H9 (cell line): ENCODE measurements around the gene TRABD2B. TPM values are rescaled to one million over a fixed set of nuclear protein-coding genes. Genes with fewer than 3 reads are reported as not detected.
A peak's percentile ranks its signal among the peaks of the same experiment; 100 is the strongest.

Experiments used
- DNase-seq: peaks from one replicate; pipeline ENCODE4 v3.0.0-alpha.2; 2017
- H2AFZ ChIP-seq: one replicate; pipeline ENCODE4 v1.6.1; 2013; ENCODE audit warnings: mild to moderate bottlenecking, low read length, control low read depth, moderate library complexity
- H2AK5ac ChIP-seq: 2 replicates; pipeline ENCODE4 v1.6.1; 2013; ENCODE audit warnings: low read length, control low read depth, mixed read lengths; ENCODE audit not compliant: insufficient read length
- H2BK120ac ChIP-seq: one replicate; pipeline ENCODE4 v1.6.1; 2013; ENCODE audit warnings: low read depth, mild to moderate bottlenecking, low read length, control low read depth, inconsistent platforms; ENCODE audit not compliant: poor library complexity, severe bottlenecking
- H2BK12ac ChIP-seq: 2 replicates; pipeline ENCODE4 v1.6.1; 2013; ENCODE audit warnings: low read length, control low read depth, mixed read lengths, low read depth; ENCODE audit not compliant: insufficient read length
- H2BK15ac ChIP-seq: 2 replicates; pipeline ENCODE4 v1.6.1; 2013; ENCODE audit warnings: low read depth, low read length, control low read depth
- H2BK20ac ChIP-seq: one replicate; pipeline ENCODE4 v1.6.1; 2013; ENCODE audit warnings: low read depth, mild to moderate bottlenecking, low read length, control low read depth, inconsistent platforms; ENCODE audit not compliant: poor library complexity, severe bottlenecking
- H2BK5ac ChIP-seq: 2 replicates; pipeline ENCODE4 v1.6.1; 2013; ENCODE audit warnings: low read length, control low read depth, mixed read lengths; ENCODE audit not compliant: insufficient read length
- H3K14ac ChIP-seq: 2 replicates; pipeline ENCODE4 v1.6.1; 2013; ENCODE audit warnings: low read length, control low read depth; ENCODE audit not compliant: insufficient read depth
- H3K18ac ChIP-seq: 2 replicates; pipeline ENCODE4 v1.6.1; 2013; ENCODE audit warnings: low read depth, mild to moderate bottlenecking, mixed read lengths, low read length, control low read depth; ENCODE audit not compliant: insufficient read length
- H3K23ac ChIP-seq: 2 replicates; pipeline ENCODE4 v1.6.1; 2013; ENCODE audit warnings: low read length, control low read depth, mixed read lengths, low read depth; ENCODE audit not compliant: insufficient read length
- H3K23me2 ChIP-seq: 2 replicates; pipeline ENCODE4 v1.6.1; 2013; ENCODE audit warnings: low read depth, mild to moderate bottlenecking, mixed read lengths, low read length, control low read depth; ENCODE audit not compliant: insufficient read length, poor library complexity, severe bottlenecking
- H3K27ac ChIP-seq: 2 replicates; pipeline ENCODE4 v1.5.1; 2013; ENCODE audit warnings: low read length, control low read depth, mixed read lengths, low read depth; ENCODE audit not compliant: insufficient read length
- H3K27me3 ChIP-seq: 2 replicates; pipeline ENCODE4 v1.6.1; 2013; ENCODE audit warnings: low read length, control low read depth, inconsistent platforms; ENCODE audit not compliant: insufficient read depth
- H3K4ac ChIP-seq: 2 replicates; pipeline ENCODE4 v1.6.1; 2013; ENCODE audit warnings: low read depth, mild to moderate bottlenecking, control low read depth, inconsistent platforms, low read length, moderate library complexity
- H3K4me1 ChIP-seq: 2 replicates; pipeline ENCODE4 v1.6.1; 2013; ENCODE audit warnings: low read length, control low read depth, inconsistent platforms; ENCODE audit not compliant: insufficient read depth
- H3K4me2 ChIP-seq: 2 replicates; pipeline ENCODE4 v1.6.1; 2013; ENCODE audit warnings: low read length, control low read depth, mixed read lengths; ENCODE audit not compliant: insufficient read length, insufficient read depth
- H3K56ac ChIP-seq: 2 replicates; pipeline ENCODE4 v1.6.1; 2013; ENCODE audit warnings: low read depth, mild to moderate bottlenecking, mixed read lengths, low read length, control low read depth; ENCODE audit not compliant: insufficient read length
- H3K79me1 ChIP-seq: 2 replicates; pipeline ENCODE4 v1.6.1; 2013; ENCODE audit warnings: low read depth, mild to moderate bottlenecking, moderate library complexity, low read length, control low read depth, inconsistent platforms; ENCODE audit not compliant: insufficient read depth, poor library complexity, severe bottlenecking
- H3K79me2 ChIP-seq: 2 replicates; pipeline ENCODE4 v1.6.1; 2013; ENCODE audit warnings: low read length, control low read depth, inconsistent platforms; ENCODE audit not compliant: insufficient read depth
- H3K9ac ChIP-seq: 2 replicates; pipeline ENCODE4 v1.6.1; 2013; ENCODE audit warnings: low read length, control low read depth, mixed read lengths; ENCODE audit not compliant: insufficient read length; ENCODE audit errors: extremely low read depth
- H3K9me3 ChIP-seq: one replicate; pipeline ENCODE4 v1.6.1; 2013; ENCODE audit warnings: low read depth, low read length, inconsistent platforms; ENCODE audit not compliant: control insufficient read depth
- H3T11ph ChIP-seq: one replicate; pipeline ENCODE4 v1.6.1; 2013; ENCODE audit warnings: mild to moderate bottlenecking, low read length, control low read depth, inconsistent platforms
- H4K20me1 ChIP-seq: one replicate; pipeline ENCODE4 v1.6.1; 2013; ENCODE audit not compliant: control insufficient read depth, insufficient read length, insufficient read depth
- H4K5ac ChIP-seq: 2 replicates; pipeline ENCODE4 v1.6.1; 2013; ENCODE audit warnings: low read depth, mild to moderate bottlenecking, mixed read lengths, low read length, control low read depth; ENCODE audit not compliant: insufficient read length
- H4K8ac ChIP-seq: replicated peaks from 2 replicates; pipeline ENCODE4 v1.6.1; 2013; ENCODE audit warnings: low read length, control low read depth, mixed read lengths, low read depth; ENCODE audit not compliant: insufficient read length
- H4K91ac ChIP-seq: 2 replicates; pipeline ENCODE4 v1.6.1; 2013; ENCODE audit warnings: low read depth, mild to moderate bottlenecking, moderate library complexity, mixed read lengths, low read length, control low read depth; ENCODE audit not compliant: insufficient read length
- H3K27ac Mint-ChIP-seq, 3 experiments: 2 replicates in 2 of 3; 3 replicates in 1 of 3; pipeline ENCODE4 v1.8.0; 2020 to 2021; ENCODE audit warnings: mixed read lengths in 3 of 3, mild to moderate bottlenecking in 1 of 3, moderate library complexity in 1 of 3
- H3K27me3 Mint-ChIP-seq: 2 replicates; pipeline ENCODE4 v1.8.0; 2021; ENCODE audit warnings: low read depth, mild to moderate bottlenecking, moderate library complexity, mixed read lengths
- H3K36me3 Mint-ChIP-seq, 3 experiments: 2 replicates in 2 of 3; 3 replicates in 1 of 3; pipeline ENCODE4 v1.8.0; 2020 to 2021; ENCODE audit warnings: low read depth in 3 of 3, mixed read lengths in 3 of 3; ENCODE audit not compliant: insufficient read depth in 1 of 3
- H3K4me1 Mint-ChIP-seq, 2 experiments: 2 replicates each; pipeline ENCODE4 v1.8.0; 2020; ENCODE audit warnings: mixed read lengths in 2 of 2
- H3K4me3 Mint-ChIP-seq, 2 experiments: 2 replicates in 1 of 2; 3 replicates in 1 of 2; pipeline ENCODE4 v1.8.0; 2020 to 2021; ENCODE audit warnings: mild to moderate bottlenecking in 2 of 2, mixed read lengths in 2 of 2, moderate library complexity in 1 of 2
- H3K9me3 Mint-ChIP-seq, 2 experiments: 2 replicates in 1 of 2; 3 replicates in 1 of 2; pipeline ENCODE4 v1.8.0; 2020; ENCODE audit warnings: mild to moderate bottlenecking in 2 of 2, mixed read lengths in 2 of 2, moderate library complexity in 1 of 2
- CTCF ChIP-seq: fragments of 200-600 bp; sonication (generic); conservative IDR thresholded peaks from 3 replicates; pipeline ENCODE4 v1.8.0; 2021; ENCODE audit warnings: antibody characterized with exemption, mild to moderate bottlenecking
- WGBS: extraction: QIAGEN DNeasy Blood & Tissue Kit; methylation state at CpG from one replicate; pipeline ENCODE4 v1.1.7; 2013; ENCODE audit warnings: missing lambda C conversion rate, low lambda C conversion rate, mixed read lengths; ENCODE audit not compliant: insufficient read length; ENCODE audit errors: extremely low coverage; 5-methylcytosine and 5-hydroxymethylcytosine counted together
- total RNA-seq: library from RNA; stranded (reverse); gene quantifications from 2 replicates; pipeline ENCODE4 v1.2.1, GENCODE V29; 2021

Gene TRABD2B
- total RNA-seq, 1 experiment from 2014 or later = 2.3 TPM

GRCh38 chr1:47931395-47931794 lies 65.8 kb downstream of the TRABD2B start:
- TF ChIP-seq CTCF = peak; percentile 47; the same call in 2 of the 3 replicates
- no peak overlapping the region for H2BK5ac ChIP-seq
- Mint-ChIP-seq H3K27me3 (peaks cover 3% of the 10 kb centered on the region; the same call in 1 of the 2 replicates), H3K4me1 (peaks cover 13 to 17% of the 10 kb centered on the region in 2 experiments), H3K4me3 (no peak overlapping the region), H3K27ac (no peak overlapping the region; a peak in 1 of 7 replicates), H3K9me3 (no peaks in the 10 kb centered on the region), H3K36me3 (no peaks in the 10 kb centered on the region)
- no peak overlapping the region for H3K4ac ChIP-seq
- H3K27ac ChIP-seq = no peak overlapping the region
- no peak overlapping the region for H4K5ac ChIP-seq
- no peak overlapping the region for H2AK5ac ChIP-seq
- no CpG with 5 or more reads among the region's 5 CpGs for WGBS
- H4K8ac ChIP-seq = no peak overlapping the region
- no peak for DNase-seq
- no peak overlapping the region for H3K4me2 ChIP-seq
- no peaks in the 10 kb centered on the region for H3K27me3 ChIP-seq
- no peaks in the 10 kb centered on the region for H3K9me3 ChIP-seq
- H3K4me1 ChIP-seq = peaks cover 3% of the 10 kb centered on the region; the same call in 1 of the 2 replicates
- no peak overlapping the region for H3T11ph ChIP-seq
- no peak overlapping the region for H3K56ac ChIP-seq
- H3K23me2 ChIP-seq = no peaks in the 10 kb centered on the region
- no peak overlapping the region for H3K14ac ChIP-seq
- no peak overlapping the region for H3K9ac ChIP-seq
- H2BK120ac ChIP-seq = no peak overlapping the region
- 0 out of 2 replicates have a peak, but pooled peaks cover 3% of the 10 kb centered on the region for H3K79me2 ChIP-seq
- H3K18ac ChIP-seq = no peak overlapping the region
- no peaks in the 10 kb centered on the region for H3K79me1 ChIP-seq
- H3K23ac ChIP-seq = no peak overlapping the region
- no peak overlapping the region for H2AFZ ChIP-seq
- no peak overlapping the region for H2BK20ac ChIP-seq
- no peak overlapping the region for H2BK15ac ChIP-seq
- H4K91ac ChIP-seq = no peak overlapping the region
- H2BK12ac ChIP-seq = no peak overlapping the region
- H4K20me1 ChIP-seq = no peaks in the 10 kb centered on the region
